Activated gamma-delta T cell (primary cell): ENCODE results near the gene CORO1C.

Source experiments
- DNase-seq: peaks from one replicate; lab custom pipeline; 2025; lab: John Stamatoyannopoulos, UW

The CORO1C gene

GRCh38 chr12:108616359-108616758, 115.0 kb downstream of the CORO1C start:
- DNase-seq = no peak

GRCh38 chr12:108615918-108616317, 115.4 kb downstream of the CORO1C start:
- no peak for DNase-seq

- no peak for DNase-seq
Observed at GRCh38 chr12:108614639-108615038, 116.7 kb downstream of the CORO1C start.

GRCh38 chr12:108614041-108614440, 117.3 kb downstream of the CORO1C start:
- no peak for DNase-seq

GRCh38 chr12:108613548-108613947, 117.8 kb downstream of the CORO1C start:
- DNase-seq = no peak

- no peak for DNase-seq
Observed at GRCh38 chr12:108612788-108613282, 118.5 kb downstream of the CORO1C start.

GRCh38 chr12:108611884-108612415, 119.4 kb downstream of the CORO1C start:
- DNase-seq = no peak

- no peak for DNase-seq
Observed at GRCh38 chr12:108610856-108611605, 120.3 kb downstream of the CORO1C start.

GRCh38 chr12:108610336-108610815, 120.9 kb downstream of the CORO1C start:
- DNase-seq = no peak

- DNase-seq = no peak
Observed at GRCh38 chr12:108609537-108610335, 121.6 kb downstream of the CORO1C start.

- DNase-seq = no peak
Observed at GRCh38 chr12:108608616-108609015, 122.7 kb downstream of the CORO1C start.

- DNase-seq = no peak
Observed at GRCh38 chr12:108607981-108608600, 123.2 kb downstream of the CORO1C start.

GRCh38 chr12:108606492-108606891, 124.8 kb downstream of the CORO1C start:
- DNase-seq = no peak

GRCh38 chr12:108605690-108606406, 125.5 kb downstream of the CORO1C start:
- DNase-seq = no peak

- DNase-seq = no peak
Observed at GRCh38 chr12:108605000-108605689, 126.2 kb downstream of the CORO1C start.

- no peak for DNase-seq
Observed at GRCh38 chr12:108604208-108604941, 126.9 kb downstream of the CORO1C start.

GRCh38 chr12:108603743-108604142, 127.6 kb downstream of the CORO1C start:
- DNase-seq = no peak

GRCh38 chr12:108602976-108603704, 128.2 kb downstream of the CORO1C start:
- no peak for DNase-seq

- no peak for DNase-seq
Observed at GRCh38 chr12:108602209-108602705, 129.1 kb downstream of the CORO1C start.
